Middle frontal gyrus (tissue), 1 donor: Measurements from ENCODE around the gene PIP4P1.
A peak's percentile ranks its signal among the peaks of the same experiment; 100 is the strongest.
"Not testable (repeated sequence)": the region's sequence is repeated elsewhere in the genome, so short reads cannot be mapped to it uniquely, and the experiment has no call there.

Experiments used
- DNase-seq: peaks from one replicate; pipeline ENCODE4 v3.0.0-alpha.2; 2015; ENCODE audit warnings: low spot score; ENCODE audit errors: extremely low spot score

The PIP4P1 gene

GRCh38 chr14:20461225-20462141 lies at the start of gene PIP4P1:
Gene PIP4P1, minus strand, starts transcription at chr14:20461434. Its CDS starts 109 bp downstream, at chr14:20461325.
- DNase-seq, result peak; percentile 99

GRCh38 chr14:20508367-20508766 lies 47.1 kb upstream of the PIP4P1 start:
- no peak for DNase-seq

DNA sequence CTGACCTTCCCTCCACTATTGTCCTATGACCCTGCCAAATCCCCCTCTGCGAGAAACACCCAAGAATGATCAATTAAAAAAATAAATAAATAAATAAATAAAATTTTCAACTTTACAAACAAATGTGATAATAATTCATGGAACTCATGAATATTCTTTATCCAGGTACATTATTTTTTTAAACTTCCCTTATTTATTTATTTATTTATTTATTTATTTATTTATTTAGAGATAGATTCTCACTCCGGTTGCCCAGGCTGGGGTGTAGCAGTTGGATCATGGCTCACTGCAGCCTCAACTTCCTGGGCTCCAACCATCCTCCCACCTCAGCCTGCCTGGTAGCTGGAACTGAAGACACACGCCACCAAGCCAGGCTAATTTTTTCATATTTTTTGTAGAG lies 46.3 kb upstream of the PIP4P1 start:
- DNase-seq, result not testable (repeated sequence)

DNA sequence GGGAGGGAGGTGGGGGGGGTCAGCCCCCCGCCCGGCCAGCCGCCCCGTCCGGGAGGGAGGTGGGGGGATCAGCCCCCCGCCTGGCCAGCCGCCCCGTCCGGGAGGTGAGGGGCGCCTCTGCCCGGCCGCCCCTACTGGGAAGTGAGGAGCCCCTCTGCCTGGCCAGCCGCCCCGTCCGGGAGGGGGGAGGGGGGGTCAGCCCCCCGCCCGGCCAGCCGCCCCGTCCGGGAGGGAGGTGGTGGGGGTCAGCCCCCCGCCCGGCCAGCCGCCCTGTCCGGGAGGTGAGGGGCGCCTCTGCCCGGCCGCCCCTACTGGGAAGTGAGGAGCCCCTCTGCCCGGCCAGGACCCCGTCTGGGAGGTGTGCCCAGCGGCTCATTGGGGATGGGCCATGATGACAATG lies 45.5 kb upstream of the PIP4P1 start:
- not testable (repeated sequence) for DNase-seq

GRCh38 chr14:20506276-20506675 lies 45.0 kb upstream of the PIP4P1 start:
- DNase-seq, result not testable (repeated sequence)

GRCh38 chr14:20503898-20504297 lies 42.7 kb upstream of the PIP4P1 start:
- DNase-seq, result no peak

GRCh38 chr14:20501346-20501745 lies 40.1 kb upstream of the PIP4P1 start:
- no peak for DNase-seq

DNA sequence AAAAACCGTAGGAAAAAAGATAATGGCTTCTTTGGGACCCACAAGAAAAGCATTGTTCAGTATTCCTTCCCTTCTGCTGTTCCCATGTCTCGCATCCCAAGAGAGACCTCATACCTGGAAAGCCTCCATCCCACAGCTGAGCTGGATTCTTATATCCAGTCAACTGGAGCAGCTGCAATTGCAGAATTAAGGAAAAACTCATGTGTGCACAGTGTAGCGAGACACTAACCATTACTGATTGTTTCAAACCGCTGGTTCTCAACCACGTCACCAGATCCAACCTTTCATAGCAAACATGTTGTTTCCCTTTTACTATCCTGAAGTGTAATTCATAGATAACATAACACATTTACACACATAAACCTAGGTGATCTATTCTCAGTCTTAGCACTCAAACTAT lies 38.6 kb upstream of the PIP4P1 start:
- DNase-seq, result no peak

GRCh38 chr14:20499108-20499507 lies 37.9 kb upstream of the PIP4P1 start:
- no peak for DNase-seq

DNA sequence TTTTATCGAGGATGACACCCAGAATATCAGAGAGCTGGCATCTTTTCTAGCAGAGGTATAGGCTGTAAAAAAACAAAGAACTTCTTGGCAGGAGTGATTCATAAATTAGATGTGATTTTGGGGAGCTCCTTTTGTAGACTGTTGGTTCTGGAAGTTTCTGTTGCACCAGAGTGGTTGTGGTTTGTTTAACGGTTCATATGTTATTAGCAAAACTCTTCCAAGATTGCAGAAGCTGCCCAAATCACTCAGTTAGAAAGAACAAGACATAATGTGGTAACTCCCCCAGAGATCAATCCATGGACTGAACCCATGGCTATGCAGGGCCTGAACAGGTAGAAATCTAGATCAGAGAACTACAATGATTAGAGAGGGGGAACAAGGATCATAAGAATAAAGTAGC lies 37.4 kb upstream of the PIP4P1 start:
- DNase-seq, result no peak

GRCh38 chr14:20494935-20495766 lies 33.9 kb upstream of the PIP4P1 start:
- DNase-seq, result no peak

DNA sequence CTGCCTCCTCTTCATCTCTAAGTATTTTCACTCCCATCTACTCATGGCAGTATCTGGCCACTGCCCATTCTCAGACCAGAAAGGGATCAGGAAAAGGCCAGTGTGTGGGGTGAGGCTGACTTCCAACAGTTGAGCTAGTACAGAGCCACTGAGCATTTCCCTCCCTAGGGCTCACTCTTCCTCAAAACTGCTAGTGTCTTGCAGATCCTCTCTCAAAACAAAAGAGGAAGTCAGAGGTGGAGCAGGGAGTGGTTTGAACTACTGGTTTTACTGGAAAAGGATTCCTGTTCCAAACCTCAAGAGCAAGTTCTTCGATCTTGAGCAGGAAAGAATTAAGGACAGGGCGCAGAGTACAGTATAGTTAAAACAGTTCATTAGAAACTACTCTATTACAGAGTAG lies 32.4 kb upstream of the PIP4P1 start:
- no peak for DNase-seq

- no peak for DNase-seq
These were observed 31.3 kb upstream of the PIP4P1 start for GRCh38 chr14:20492486-20492885.

DNA sequence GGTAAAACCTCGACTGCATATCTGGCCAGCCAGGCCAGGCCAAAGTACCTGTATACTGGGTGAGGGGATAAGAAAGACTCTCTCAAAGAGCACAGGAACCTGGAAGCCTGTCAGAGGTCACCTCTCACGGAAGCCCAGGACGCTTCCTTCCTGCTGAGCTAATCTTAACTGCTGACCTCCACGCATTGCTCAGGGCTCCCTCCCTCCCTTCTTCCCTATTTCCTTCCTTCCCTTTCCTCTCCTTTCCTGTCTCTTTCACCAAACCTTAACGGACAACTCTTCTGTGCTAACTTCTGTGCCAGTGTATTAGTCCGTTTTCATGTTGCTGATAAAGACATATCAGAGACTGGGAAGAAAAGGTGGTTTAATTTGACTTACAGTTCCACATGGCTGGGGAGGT lies 29.3 kb upstream of the PIP4P1 start:
- DNase-seq, result no peak

DNA sequence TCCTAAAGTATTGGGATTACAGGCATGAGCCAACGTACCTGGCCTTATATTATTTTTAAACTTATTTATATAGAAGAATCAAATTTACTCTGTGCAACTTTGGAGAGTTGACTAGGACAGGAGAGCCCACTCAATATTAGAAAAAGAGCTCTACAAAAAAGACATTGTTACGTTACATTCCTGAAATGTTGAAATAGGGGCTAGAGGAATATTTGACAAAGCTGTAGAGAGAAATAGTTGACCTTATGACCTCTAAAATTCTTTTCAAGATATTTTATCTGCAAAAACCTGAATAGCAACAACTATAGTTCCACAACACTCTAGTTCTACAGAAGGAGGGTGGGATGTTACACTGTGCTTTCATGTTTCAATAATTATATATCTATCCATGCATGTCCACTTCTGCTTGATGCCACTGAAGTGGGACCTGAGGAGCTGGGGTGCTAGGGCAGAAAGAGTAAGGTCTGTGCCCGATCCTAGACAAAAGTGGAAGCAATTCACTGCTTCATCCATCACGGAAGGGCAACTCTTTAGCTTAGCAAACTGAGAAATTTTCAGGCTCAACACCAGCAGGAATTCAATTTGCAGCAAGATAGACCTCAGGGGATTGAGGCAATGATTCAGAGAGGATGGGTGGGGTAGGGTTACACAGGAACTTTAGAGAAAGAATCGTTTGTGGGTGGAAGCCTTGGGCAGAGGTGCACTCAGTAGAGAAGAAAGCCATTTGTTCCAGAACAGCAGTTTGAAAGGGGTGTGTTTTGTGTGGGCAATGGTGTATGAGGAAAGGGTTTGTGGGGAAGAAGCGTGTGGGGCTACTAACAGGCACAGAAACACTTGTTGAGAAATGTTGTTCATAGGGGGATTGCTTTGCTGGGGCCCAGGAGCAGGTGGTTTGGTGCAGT lies 28.1 kb upstream of the PIP4P1 start:
- DNase-seq, result no peak

- no peak for DNase-seq
These were observed 26.1 kb upstream of the PIP4P1 start for GRCh38 chr14:20487396-20487725.

DNA sequence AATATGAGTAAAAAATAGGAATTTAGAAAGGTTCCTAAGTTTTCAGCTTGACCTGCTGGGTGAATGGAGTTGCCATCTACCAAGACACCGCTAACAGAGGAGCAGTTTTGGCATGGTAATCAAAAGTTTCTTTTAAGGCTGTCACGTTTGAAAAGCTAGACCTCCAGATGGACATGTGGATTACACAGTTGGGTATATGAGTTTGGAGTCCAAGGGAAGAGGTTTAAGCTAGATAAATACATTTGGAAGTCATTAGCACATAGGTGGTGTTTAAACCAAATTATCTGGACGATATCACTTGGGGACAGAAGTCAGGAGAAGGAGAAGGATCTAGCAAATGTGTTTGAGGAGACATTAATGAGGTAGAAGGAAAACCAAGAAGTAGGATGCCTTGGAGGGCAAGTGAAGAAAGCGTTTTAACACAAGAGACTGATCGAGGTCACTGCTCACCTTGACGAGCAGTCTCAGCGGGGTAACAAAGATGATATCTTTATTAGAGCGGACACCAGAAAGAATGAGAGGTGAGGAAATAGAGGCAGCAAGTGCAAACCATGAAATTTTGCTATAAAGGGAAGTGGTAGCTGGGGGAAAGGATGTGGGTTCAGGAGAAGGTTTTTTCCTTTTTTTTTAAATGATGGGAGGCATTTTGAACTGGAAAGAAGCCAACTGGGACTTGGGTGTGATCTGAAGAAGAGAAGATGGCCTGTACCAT lies 25.6 kb upstream of the PIP4P1 start:
- DNase-seq, result no peak

DNA sequence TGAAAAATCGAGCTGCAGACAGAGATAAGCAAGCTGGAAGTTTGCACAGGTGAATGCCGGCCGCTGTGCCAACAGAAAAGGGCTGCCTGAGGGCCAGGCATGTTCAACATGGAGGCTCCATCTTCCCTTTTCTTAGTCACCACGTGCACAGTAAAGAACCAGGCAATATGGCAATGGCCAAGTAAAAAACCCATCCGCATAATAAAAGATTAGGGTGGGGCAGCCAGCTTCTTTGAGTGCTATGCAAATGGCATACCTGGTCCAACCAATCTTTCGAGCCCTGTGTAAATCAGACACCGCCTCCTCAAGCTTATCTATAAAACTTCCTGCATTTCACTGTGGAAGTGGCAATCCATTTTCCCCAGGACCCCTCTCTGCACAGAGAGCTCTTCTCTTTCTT lies 24.7 kb upstream of the PIP4P1 start:
- DNase-seq, result no peak

- no peak for DNase-seq
These were observed 21.1 kb upstream of the PIP4P1 start for GRCh38 chr14:20482382-20482781.

GRCh38 chr14:20478894-20479293 lies 17.7 kb upstream of the PIP4P1 start:
- no peak for DNase-seq
